H9 (cell line): Measurements from ENCODE around the gene TRAF3IP1. TPM values are rescaled to one million over a fixed set of nuclear protein-coding genes. Genes with fewer than 3 reads are reported as not detected.
A peak's percentile ranks its signal among the peaks of the same experiment; 100 is the strongest.

Source experiments
- DNase-seq: peaks from one replicate; pipeline ENCODE4 v3.0.0-alpha.2; 2017
- H2AFZ ChIP-seq: one replicate; pipeline ENCODE4 v1.6.1; 2013; ENCODE audit warnings: mild to moderate bottlenecking, low read length, control low read depth, moderate library complexity
- H2AK5ac ChIP-seq: 2 replicates; pipeline ENCODE4 v1.6.1; 2013; ENCODE audit warnings: low read length, control low read depth, mixed read lengths; ENCODE audit not compliant: insufficient read length
- H2BK120ac ChIP-seq: one replicate; pipeline ENCODE4 v1.6.1; 2013; ENCODE audit warnings: low read depth, mild to moderate bottlenecking, low read length, control low read depth, inconsistent platforms; ENCODE audit not compliant: poor library complexity, severe bottlenecking
- H2BK12ac ChIP-seq: 2 replicates; pipeline ENCODE4 v1.6.1; 2013; ENCODE audit warnings: low read length, control low read depth, mixed read lengths, low read depth; ENCODE audit not compliant: insufficient read length
- H2BK15ac ChIP-seq: 2 replicates; pipeline ENCODE4 v1.6.1; 2013; ENCODE audit warnings: low read depth, low read length, control low read depth
- H2BK20ac ChIP-seq: one replicate; pipeline ENCODE4 v1.6.1; 2013; ENCODE audit warnings: low read depth, mild to moderate bottlenecking, low read length, control low read depth, inconsistent platforms; ENCODE audit not compliant: poor library complexity, severe bottlenecking
- H2BK5ac ChIP-seq: 2 replicates; pipeline ENCODE4 v1.6.1; 2013; ENCODE audit warnings: low read length, control low read depth, mixed read lengths; ENCODE audit not compliant: insufficient read length
- H3K14ac ChIP-seq: 2 replicates; pipeline ENCODE4 v1.6.1; 2013; ENCODE audit warnings: low read length, control low read depth; ENCODE audit not compliant: insufficient read depth
- H3K18ac ChIP-seq: 2 replicates; pipeline ENCODE4 v1.6.1; 2013; ENCODE audit warnings: low read depth, mild to moderate bottlenecking, mixed read lengths, low read length, control low read depth; ENCODE audit not compliant: insufficient read length
- H3K23ac ChIP-seq: 2 replicates; pipeline ENCODE4 v1.6.1; 2013; ENCODE audit warnings: low read length, control low read depth, mixed read lengths, low read depth; ENCODE audit not compliant: insufficient read length
- H3K23me2 ChIP-seq: 2 replicates; pipeline ENCODE4 v1.6.1; 2013; ENCODE audit warnings: low read depth, mild to moderate bottlenecking, mixed read lengths, low read length, control low read depth; ENCODE audit not compliant: insufficient read length, poor library complexity, severe bottlenecking
- H3K27ac ChIP-seq: 2 replicates; pipeline ENCODE4 v1.5.1; 2013; ENCODE audit warnings: low read length, control low read depth, mixed read lengths, low read depth; ENCODE audit not compliant: insufficient read length
- H3K27me3 ChIP-seq: 2 replicates; pipeline ENCODE4 v1.6.1; 2013; ENCODE audit warnings: low read length, control low read depth, inconsistent platforms; ENCODE audit not compliant: insufficient read depth
- H3K4ac ChIP-seq: 2 replicates; pipeline ENCODE4 v1.6.1; 2013; ENCODE audit warnings: low read depth, mild to moderate bottlenecking, control low read depth, inconsistent platforms, low read length, moderate library complexity
- H3K4me1 ChIP-seq: 2 replicates; pipeline ENCODE4 v1.6.1; 2013; ENCODE audit warnings: low read length, control low read depth, inconsistent platforms; ENCODE audit not compliant: insufficient read depth
- H3K4me2 ChIP-seq: 2 replicates; pipeline ENCODE4 v1.6.1; 2013; ENCODE audit warnings: low read length, control low read depth, mixed read lengths; ENCODE audit not compliant: insufficient read length, insufficient read depth
- H3K56ac ChIP-seq: 2 replicates; pipeline ENCODE4 v1.6.1; 2013; ENCODE audit warnings: low read depth, mild to moderate bottlenecking, mixed read lengths, low read length, control low read depth; ENCODE audit not compliant: insufficient read length
- H3K79me1 ChIP-seq: 2 replicates; pipeline ENCODE4 v1.6.1; 2013; ENCODE audit warnings: low read depth, mild to moderate bottlenecking, moderate library complexity, low read length, control low read depth, inconsistent platforms; ENCODE audit not compliant: insufficient read depth, poor library complexity, severe bottlenecking
- H3K79me2 ChIP-seq: 2 replicates; pipeline ENCODE4 v1.6.1; 2013; ENCODE audit warnings: low read length, control low read depth, inconsistent platforms; ENCODE audit not compliant: insufficient read depth
- H3K9ac ChIP-seq: 2 replicates; pipeline ENCODE4 v1.6.1; 2013; ENCODE audit warnings: low read length, control low read depth, mixed read lengths; ENCODE audit not compliant: insufficient read length; ENCODE audit errors: extremely low read depth
- H3K9me3 ChIP-seq: one replicate; pipeline ENCODE4 v1.6.1; 2013; ENCODE audit warnings: low read depth, low read length, inconsistent platforms; ENCODE audit not compliant: control insufficient read depth
- H3T11ph ChIP-seq: one replicate; pipeline ENCODE4 v1.6.1; 2013; ENCODE audit warnings: mild to moderate bottlenecking, low read length, control low read depth, inconsistent platforms
- H4K20me1 ChIP-seq: one replicate; pipeline ENCODE4 v1.6.1; 2013; ENCODE audit not compliant: control insufficient read depth, insufficient read length, insufficient read depth
- H4K5ac ChIP-seq: 2 replicates; pipeline ENCODE4 v1.6.1; 2013; ENCODE audit warnings: low read depth, mild to moderate bottlenecking, mixed read lengths, low read length, control low read depth; ENCODE audit not compliant: insufficient read length
- H4K8ac ChIP-seq: replicated peaks from 2 replicates; pipeline ENCODE4 v1.6.1; 2013; ENCODE audit warnings: low read length, control low read depth, mixed read lengths, low read depth; ENCODE audit not compliant: insufficient read length
- H4K91ac ChIP-seq: 2 replicates; pipeline ENCODE4 v1.6.1; 2013; ENCODE audit warnings: low read depth, mild to moderate bottlenecking, moderate library complexity, mixed read lengths, low read length, control low read depth; ENCODE audit not compliant: insufficient read length
- H3K27ac Mint-ChIP-seq, 3 experiments: 2 replicates in 2 of 3; 3 replicates in 1 of 3; pipeline ENCODE4 v1.8.0; 2020 to 2021; ENCODE audit warnings: mixed read lengths in 3 of 3, mild to moderate bottlenecking in 1 of 3, moderate library complexity in 1 of 3
- H3K27me3 Mint-ChIP-seq: 2 replicates; pipeline ENCODE4 v1.8.0; 2021; ENCODE audit warnings: low read depth, mild to moderate bottlenecking, moderate library complexity, mixed read lengths
- H3K36me3 Mint-ChIP-seq, 3 experiments: 2 replicates in 2 of 3; 3 replicates in 1 of 3; pipeline ENCODE4 v1.8.0; 2020 to 2021; ENCODE audit warnings: low read depth in 3 of 3, mixed read lengths in 3 of 3; ENCODE audit not compliant: insufficient read depth in 1 of 3
- H3K4me1 Mint-ChIP-seq, 2 experiments: 2 replicates each; pipeline ENCODE4 v1.8.0; 2020; ENCODE audit warnings: mixed read lengths in 2 of 2
- H3K4me3 Mint-ChIP-seq, 2 experiments: 2 replicates in 1 of 2; 3 replicates in 1 of 2; pipeline ENCODE4 v1.8.0; 2020 to 2021; ENCODE audit warnings: mild to moderate bottlenecking in 2 of 2, mixed read lengths in 2 of 2, moderate library complexity in 1 of 2
- H3K9me3 Mint-ChIP-seq, 2 experiments: 2 replicates in 1 of 2; 3 replicates in 1 of 2; pipeline ENCODE4 v1.8.0; 2020; ENCODE audit warnings: mild to moderate bottlenecking in 2 of 2, mixed read lengths in 2 of 2, moderate library complexity in 1 of 2
- WGBS: extraction: QIAGEN DNeasy Blood & Tissue Kit; methylation state at CpG from one replicate; pipeline ENCODE4 v1.1.7; 2013; ENCODE audit warnings: missing lambda C conversion rate, low lambda C conversion rate, mixed read lengths; ENCODE audit not compliant: insufficient read length; ENCODE audit errors: extremely low coverage; 5-methylcytosine and 5-hydroxymethylcytosine counted together
- total RNA-seq: library from RNA; stranded (reverse); gene quantifications from 2 replicates; pipeline ENCODE4 v1.2.1, GENCODE V29; 2021
- TF ChIP-seq, protein P1 (sequence below): fragments of 200-600 bp; sonication (generic); conservative IDR thresholded peaks from 3 replicates; pipeline ENCODE4 v1.8.0; 2021; ENCODE audit warnings: antibody characterized with exemption, mild to moderate bottlenecking

Gene TRAF3IP1
- total RNA-seq, 1 experiment from 2014 or later, result 16.4 TPM

DNA sequence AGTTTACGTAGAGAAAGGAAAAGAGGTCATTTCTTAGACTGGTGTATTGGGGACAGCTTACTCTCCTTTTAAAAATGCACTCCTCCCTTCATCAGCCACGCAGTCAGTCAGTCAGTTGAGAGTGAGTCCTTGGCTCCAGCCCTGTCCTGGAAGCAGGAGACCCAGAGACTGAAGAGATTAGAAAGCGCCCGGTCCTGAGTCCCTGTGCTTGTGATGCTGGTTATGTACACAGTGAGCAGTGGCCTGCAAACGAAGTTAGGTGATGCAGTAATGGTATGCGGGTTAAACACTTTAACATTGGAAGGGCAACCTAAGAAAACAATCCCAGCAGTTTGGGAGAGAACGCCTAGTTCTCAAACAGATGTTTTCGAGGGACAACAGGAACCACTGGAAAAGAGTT lies 100.1 kb downstream of the TRAF3IP1 start:
- Histone ChIP-seq H3K23me2 (no peaks in the 10 kb centered on the region), H3K4me1 (no peaks in the 10 kb centered on the region; the same call in 1 of the 2 replicates), H3K18ac (no peak overlapping the region), H3K9ac (no peak overlapping the region), H3K79me2 (no peaks in the 10 kb centered on the region), H2BK5ac (no peak overlapping the region), H2BK12ac (no peak overlapping the region), H3K4me2 (no peak overlapping the region), H2AK5ac (no peak overlapping the region), H4K5ac (no peak overlapping the region), H2BK120ac (no peak overlapping the region), H3K27me3 (no peaks in the 10 kb centered on the region), H4K8ac (no peak overlapping the region), H3K14ac (no peak overlapping the region), H3K27ac (no peak overlapping the region), H4K91ac (no peak overlapping the region), H3K4ac (no peak overlapping the region), H4K20me1 (no peaks in the 10 kb centered on the region), H3K79me1 (no peaks in the 10 kb centered on the region), H3T11ph (no peak overlapping the region), H2BK15ac (no peak overlapping the region), H3K9me3 (no peaks in the 10 kb centered on the region), H3K23ac (no peak overlapping the region), H3K56ac (no peak overlapping the region), H2AFZ (no peak overlapping the region), H2BK20ac (no peak overlapping the region)
- no CpG with 5 or more reads among the region's 8 CpGs for WGBS
- H3K4me3 Mint-ChIP-seq, result peak overlapping the region in 1 of 2 experiments; percentile 33; a peak in 1 of 5 replicates
- H3K4me1 Mint-ChIP-seq, result peaks cover 25 to 28% of the 10 kb centered on the region in 2 experiments
- H3K9me3 Mint-ChIP-seq, result peaks cover 12 to 14% of the 10 kb centered on the region in 2 experiments
- DNase-seq, result no peak
- peaks cover 6 to 16% (median 8%) of the 10 kb centered on the region in 3 experiments for H3K36me3 Mint-ChIP-seq
- TF ChIP-seq, protein P1, sequence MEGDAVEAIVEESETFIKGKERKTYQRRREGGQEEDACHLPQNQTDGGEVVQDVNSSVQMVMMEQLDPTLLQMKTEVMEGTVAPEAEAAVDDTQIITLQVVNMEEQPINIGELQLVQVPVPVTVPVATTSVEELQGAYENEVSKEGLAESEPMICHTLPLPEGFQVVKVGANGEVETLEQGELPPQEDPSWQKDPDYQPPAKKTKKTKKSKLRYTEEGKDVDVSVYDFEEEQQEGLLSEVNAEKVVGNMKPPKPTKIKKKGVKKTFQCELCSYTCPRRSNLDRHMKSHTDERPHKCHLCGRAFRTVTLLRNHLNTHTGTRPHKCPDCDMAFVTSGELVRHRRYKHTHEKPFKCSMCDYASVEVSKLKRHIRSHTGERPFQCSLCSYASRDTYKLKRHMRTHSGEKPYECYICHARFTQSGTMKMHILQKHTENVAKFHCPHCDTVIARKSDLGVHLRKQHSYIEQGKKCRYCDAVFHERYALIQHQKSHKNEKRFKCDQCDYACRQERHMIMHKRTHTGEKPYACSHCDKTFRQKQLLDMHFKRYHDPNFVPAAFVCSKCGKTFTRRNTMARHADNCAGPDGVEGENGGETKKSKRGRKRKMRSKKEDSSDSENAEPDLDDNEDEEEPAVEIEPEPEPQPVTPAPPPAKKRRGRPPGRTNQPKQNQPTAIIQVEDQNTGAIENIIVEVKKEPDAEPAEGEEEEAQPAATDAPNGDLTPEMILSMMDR, result no peak
- H3K27me3 Mint-ChIP-seq, result no peaks in the 10 kb centered on the region; the same call in none of the 2 replicates
- H3K27ac Mint-ChIP-seq, result peak overlapping the region; percentile 2 to 51 (median 17); a peak in 4 of 7 replicates
